Smooth muscle cell (in vitro differentiated cells): Measurements from ENCODE around the gene ASAP2. TPM values are rescaled to one million over a fixed set of nuclear protein-coding genes. Genes with fewer than 3 reads are reported as not detected.
"Not testable (repeated sequence)": the region's sequence is repeated elsewhere in the genome, so short reads cannot be mapped to it uniquely, and the experiment has no call there.

Source experiments
- DNase-seq: peaks from one replicate; lab custom pipeline; 2025; ENCODE audit not compliant: unreplicated experiment; lab: John Stamatoyannopoulos, UW
- H2AFZ ChIP-seq: fragments of 200-600 bp; sonication (generic); 2 replicates; pipeline ENCODE4 v1.6.0; 2016; ENCODE audit warnings: antibody characterized with exemption, low read depth, mild to moderate bottlenecking
- H3F3A ChIP-seq: fragments of 200-600 bp; sonication (generic); 2 replicates; pipeline ENCODE4 v1.6.0; 2017; ENCODE audit warnings: antibody characterized with exemption, low read depth
- H3K27ac ChIP-seq: fragments of 200-600 bp; sonication (generic); 2 replicates; pipeline ENCODE4 v1.5.1; 2016; ENCODE audit warnings: low read depth, mild to moderate bottlenecking
- H3K27me3 ChIP-seq: fragments of 200-600 bp; sonication (generic); 2 replicates; pipeline ENCODE4 v1.6.1; 2016; ENCODE audit warnings: low read depth, mild to moderate bottlenecking
- H3K36me3 ChIP-seq: fragments of 200-600 bp; sonication (generic); 2 replicates; pipeline ENCODE4 v1.5.1; 2016; ENCODE audit warnings: low read depth
- H3K4me1 ChIP-seq: fragments of 200-600 bp; sonication (generic); 2 replicates; pipeline ENCODE4 v1.5.1; 2016; ENCODE audit warnings: low read depth
- H3K4me2 ChIP-seq: fragments of 200-600 bp; sonication (generic); 2 replicates; pipeline ENCODE4 v1.6.0; 2016; ENCODE audit warnings: mild to moderate bottlenecking
- H3K4me3 ChIP-seq: fragments of 200-600 bp; sonication (generic); 2 replicates; pipeline ENCODE4 v1.5.1; 2016; ENCODE audit warnings: mild to moderate bottlenecking
- H3K79me2 ChIP-seq: fragments of 200-600 bp; sonication (generic); 2 replicates; pipeline ENCODE4 v1.6.0; 2016; ENCODE audit warnings: low read depth, mild to moderate bottlenecking
- H3K9ac ChIP-seq: fragments of 200-600 bp; sonication (generic); 2 replicates; pipeline ENCODE4 v1.6.0; 2016; ENCODE audit warnings: low read depth
- H3K9me3 ChIP-seq: fragments of 200-600 bp; sonication (generic); replicated peaks from 2 replicates; pipeline ENCODE4 v1.5.1; 2016; ENCODE audit warnings: low read depth
- H4K20me1 ChIP-seq: fragments of 200-600 bp; sonication (generic); 2 replicates; pipeline ENCODE4 v1.6.0; 2016; ENCODE audit warnings: low read depth
- WGBS: methylation state at CpG from one replicate; pipeline ENCODE4 v1.1.7; 2016; ENCODE audit warnings: low lambda C conversion rate; 5-methylcytosine and 5-hydroxymethylcytosine counted together
- polyA plus RNA-seq: library from polyadenylated mRNA; unstranded; fragments of >200 nt; fragmentation: Nextera tagmentation; extraction: Ambion mirVana; gene quantifications from 2 replicates; pipeline ENCODE4 v1.2.1, GENCODE V29; 2016
- total RNA-seq: library from RNA; depleted of rRNA; stranded (reverse); fragments of >200 nt; gene quantifications from 2 replicates; pipeline ENCODE4 v1.2.3, GENCODE V29; 2014
- TF ChIP-seq, protein P1 (sequence below): fragments of 200-600 bp; sonication (generic); IDR thresholded peaks from 2 replicates; pipeline ENCODE4 v1.5.1; 2017; ENCODE audit warnings: borderline replicate concordance, mild to moderate bottlenecking, antibody characterized with exemption; ENCODE audit not compliant: insufficient read depth, poor library complexity, severe bottlenecking

Gene ASAP2
- total and polyA plus RNA-seq, 2 experiments from 2014 or later = 8.8 to 23.1 TPM

DNA sequence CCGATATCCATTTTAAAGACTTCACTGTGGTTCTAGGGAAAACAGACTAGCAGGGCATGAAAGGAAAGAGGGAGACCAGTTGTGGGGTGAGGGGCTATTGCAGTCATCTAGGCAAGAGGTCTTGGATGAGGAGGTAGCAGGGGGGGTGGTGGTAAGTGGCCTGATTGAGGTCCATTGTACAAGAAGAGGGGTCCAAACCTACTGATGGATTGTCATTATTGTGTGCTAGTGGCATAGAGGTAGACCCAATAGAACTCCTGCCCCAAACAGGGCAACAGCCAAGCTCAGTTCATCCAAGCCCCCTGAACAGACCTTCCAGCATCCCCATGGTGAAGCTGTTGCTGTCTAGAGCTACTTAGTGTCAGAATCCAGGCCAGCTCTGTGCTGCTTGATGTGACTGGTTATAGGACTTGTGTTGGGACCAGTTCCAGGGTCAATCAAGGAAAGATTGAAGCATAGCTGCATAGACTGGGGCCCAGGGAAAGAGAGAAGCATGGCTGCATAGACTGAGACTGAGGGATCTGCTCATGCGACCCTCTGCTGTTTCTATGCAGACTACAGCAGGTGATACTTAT is 7.0 kb downstream of the ASAP2 start:
- H3K4me1 ChIP-seq = peaks cover 7% of the 10 kb centered on the region
- WGBS = 97% methylated on average over 2 of the region's 2 CpGs
- no peak overlapping the region for H2AFZ ChIP-seq
- H3K9ac ChIP-seq = no peak overlapping the region
- peaks cover 99% of the 10 kb centered on the region for H3K79me2 ChIP-seq
- H3K36me3 ChIP-seq = no peaks in the 10 kb centered on the region
- TF ChIP-seq, protein P1, sequence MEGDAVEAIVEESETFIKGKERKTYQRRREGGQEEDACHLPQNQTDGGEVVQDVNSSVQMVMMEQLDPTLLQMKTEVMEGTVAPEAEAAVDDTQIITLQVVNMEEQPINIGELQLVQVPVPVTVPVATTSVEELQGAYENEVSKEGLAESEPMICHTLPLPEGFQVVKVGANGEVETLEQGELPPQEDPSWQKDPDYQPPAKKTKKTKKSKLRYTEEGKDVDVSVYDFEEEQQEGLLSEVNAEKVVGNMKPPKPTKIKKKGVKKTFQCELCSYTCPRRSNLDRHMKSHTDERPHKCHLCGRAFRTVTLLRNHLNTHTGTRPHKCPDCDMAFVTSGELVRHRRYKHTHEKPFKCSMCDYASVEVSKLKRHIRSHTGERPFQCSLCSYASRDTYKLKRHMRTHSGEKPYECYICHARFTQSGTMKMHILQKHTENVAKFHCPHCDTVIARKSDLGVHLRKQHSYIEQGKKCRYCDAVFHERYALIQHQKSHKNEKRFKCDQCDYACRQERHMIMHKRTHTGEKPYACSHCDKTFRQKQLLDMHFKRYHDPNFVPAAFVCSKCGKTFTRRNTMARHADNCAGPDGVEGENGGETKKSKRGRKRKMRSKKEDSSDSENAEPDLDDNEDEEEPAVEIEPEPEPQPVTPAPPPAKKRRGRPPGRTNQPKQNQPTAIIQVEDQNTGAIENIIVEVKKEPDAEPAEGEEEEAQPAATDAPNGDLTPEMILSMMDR = no peak
- H3K4me2 ChIP-seq = no peak overlapping the region
- no peak for DNase-seq
- H3K27ac ChIP-seq = no peak overlapping the region
- no peak overlapping the region for H3K4me3 ChIP-seq
- no peaks in the 10 kb centered on the region for H3K27me3 ChIP-seq
- H3K9me3 ChIP-seq = no peaks in the 10 kb centered on the region
- peaks cover 71% of the 10 kb centered on the region for H4K20me1 ChIP-seq
- H3F3A ChIP-seq = peaks cover 9% of the 10 kb centered on the region

DNA sequence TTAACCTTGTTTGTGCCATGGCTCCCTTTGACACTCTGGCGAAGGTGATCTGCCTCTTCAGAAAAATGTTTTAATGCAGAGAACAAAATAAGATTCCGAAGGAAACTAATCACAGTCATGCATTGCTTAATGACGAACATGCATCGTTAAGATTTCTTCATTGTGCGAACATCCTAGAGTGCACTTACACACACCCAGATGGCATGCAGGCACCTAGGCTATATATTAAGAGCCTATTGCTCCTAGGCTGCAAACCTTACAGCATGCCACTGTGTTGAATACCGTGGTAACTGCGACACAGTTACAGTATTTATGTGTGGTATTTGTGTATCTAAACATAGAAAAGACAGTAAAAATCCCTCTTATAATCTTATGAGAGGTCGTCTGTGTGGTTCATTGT is 8.3 kb downstream of the ASAP2 start:
- H3K27me3 ChIP-seq = no peaks in the 10 kb centered on the region
- 85% methylated on average over 8 of the region's 8 CpGs for WGBS
- H3F3A ChIP-seq = peaks cover 6% of the 10 kb centered on the region
- H2AFZ ChIP-seq = no peak overlapping the region
- H4K20me1 ChIP-seq = peaks cover 58% of the 10 kb centered on the region
- TF ChIP-seq, protein P1 = no peak
- no peak overlapping the region for H3K4me3 ChIP-seq
- no peaks in the 10 kb centered on the region for H3K4me1 ChIP-seq
- no peak overlapping the region for H3K4me2 ChIP-seq
- DNase-seq = no peak
- H3K9ac ChIP-seq = no peak overlapping the region
- no peaks in the 10 kb centered on the region for H3K36me3 ChIP-seq
- H3K9me3 ChIP-seq = no peaks in the 10 kb centered on the region
- peaks cover 99% of the 10 kb centered on the region for H3K79me2 ChIP-seq
- no peak overlapping the region for H3K27ac ChIP-seq

- Histone ChIP-seq H2AFZ (no peak overlapping the region), H3K4me1 (no peaks in the 10 kb centered on the region), H4K20me1 (peaks cover 54% of the 10 kb centered on the region), H3K36me3 (no peaks in the 10 kb centered on the region), H3K9me3 (no peaks in the 10 kb centered on the region), H3F3A (peaks cover 6% of the 10 kb centered on the region), H3K79me2 (peaks cover 99% of the 10 kb centered on the region), H3K4me3 (no peak overlapping the region), H3K9ac (no peak overlapping the region), H3K4me2 (no peak overlapping the region), H3K27me3 (no peaks in the 10 kb centered on the region), H3K27ac (no peak overlapping the region)
- 95% methylated on average over 4 of the region's 4 CpGs for WGBS
- DNase-seq = no peak
- TF ChIP-seq, protein P1 = no peak
Observed at GRCh38 chr2:9215680-9216079, 9.1 kb downstream of the ASAP2 start.

DNA sequence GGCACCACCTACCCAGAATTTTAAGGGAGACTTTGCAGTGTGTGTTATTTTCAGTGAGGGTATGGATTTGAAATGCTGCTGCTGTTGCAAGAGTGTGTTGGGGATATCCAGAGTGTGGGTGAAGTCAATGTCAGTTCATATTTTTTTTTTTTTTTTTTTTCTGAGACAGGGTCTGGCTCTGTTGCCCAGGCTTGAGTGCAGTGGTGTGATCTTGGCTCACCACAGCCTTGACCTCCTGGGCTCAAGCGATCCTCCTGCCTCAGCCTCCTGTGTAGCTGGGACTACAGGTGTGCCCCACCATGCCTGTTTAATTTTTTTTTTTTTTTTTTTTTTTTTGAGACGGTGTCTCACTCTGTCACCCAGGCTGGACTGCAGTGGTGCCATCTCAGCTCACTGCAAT is 9.5 kb downstream of the ASAP2 start:
- H2AFZ ChIP-seq, H3F3A ChIP-seq, H3K4me1 ChIP-seq, H3K27me3 ChIP-seq, H3K9ac ChIP-seq, H3K4me3 ChIP-seq, DNase-seq, H3K36me3 ChIP-seq, H3K4me2 ChIP-seq, H3K27ac ChIP-seq, H3K9me3 ChIP-seq: not testable (repeated sequence)
- Histone ChIP-seq H3K79me2 (peaks cover 99% of the 10 kb centered on the region), H4K20me1 (peaks cover 52% of the 10 kb centered on the region)
- WGBS = 100% methylated on average over 2 of the region's 2 CpGs
